Mesenchymal stem cell (in vitro differentiated cells and primary cell): ENCODE results near the gene ASTN2.

Source experiments
- DNase-seq: peaks from one replicate; pipeline ENCODE4 v3.0.0-alpha.2; 2013
- H2AFZ ChIP-seq: one replicate; pipeline ENCODE4 v1.6.1; 2013; ENCODE audit warnings: low read depth, mild to moderate bottlenecking, control low read depth, inconsistent platforms, low read length, moderate library complexity
- H2AK5ac ChIP-seq: 2 replicates; pipeline ENCODE4 v1.6.1; 2013; ENCODE audit warnings: low read length, moderate library complexity, mild to moderate bottlenecking, inconsistent platforms; ENCODE audit not compliant: severe bottlenecking
- H2BK120ac ChIP-seq: one replicate; pipeline ENCODE4 v1.6.1; 2013; ENCODE audit warnings: low read depth, mild to moderate bottlenecking, inconsistent platforms, low read length, moderate library complexity
- H2BK12ac ChIP-seq, 2 experiments: one replicate each; pipeline ENCODE4 v1.6.1; 2013; ENCODE audit warnings: inconsistent platforms in 2 of 2, low read length in 2 of 2, mild to moderate bottlenecking in 2 of 2, moderate library complexity in 2 of 2, control low read depth in 1 of 2
- H2BK15ac ChIP-seq: one replicate; pipeline ENCODE4 v1.6.1; 2013; ENCODE audit warnings: mild to moderate bottlenecking, low read depth, inconsistent platforms; ENCODE audit not compliant: poor library complexity, severe bottlenecking
- H2BK5ac ChIP-seq: 2 replicates; pipeline ENCODE4 v1.6.1; 2013; ENCODE audit warnings: low read depth, mild to moderate bottlenecking, low read length, control low read depth, inconsistent platforms; ENCODE audit not compliant: poor library complexity, severe bottlenecking
- H3K14ac ChIP-seq, 2 experiments: one replicate each; pipeline ENCODE4 v1.6.1; 2013; ENCODE audit warnings: inconsistent platforms in 2 of 2, low read length in 2 of 2, control low read depth in 1 of 2, mild to moderate bottlenecking in 1 of 2, moderate library complexity in 1 of 2
- H3K18ac ChIP-seq, 2 experiments: one replicate each; pipeline ENCODE4 v1.6.1; 2013; ENCODE audit warnings: inconsistent platforms in 2 of 2, low read length in 2 of 2, control low read depth in 1 of 2, low read depth in 1 of 2, mild to moderate bottlenecking in 1 of 2
- H3K23ac ChIP-seq, 2 experiments: one replicate each; pipeline ENCODE4 v1.6.1; 2013; ENCODE audit warnings: inconsistent platforms in 2 of 2, low read length in 2 of 2, mild to moderate bottlenecking in 2 of 2, moderate library complexity in 2 of 2, control low read depth in 1 of 2
- H3K27ac ChIP-seq: 2 replicates; pipeline ENCODE4 v1.5.1; 2013; ENCODE audit warnings: mild to moderate bottlenecking, moderate library complexity, low read length, control low read depth, inconsistent platforms; ENCODE audit not compliant: poor library complexity, severe bottlenecking
- H3K27me3 ChIP-seq, 2 experiments: 2 replicates each; pipeline versions ENCODE4 v1.6.1 to v1.7.0; 2013; ENCODE audit warnings: low read length in 2 of 2, mild to moderate bottlenecking in 2 of 2, moderate library complexity in 2 of 2, control low read depth in 1 of 2, inconsistent platforms in 1 of 2; ENCODE audit not compliant: control insufficient read depth in 1 of 2, insufficient read depth in 1 of 2
- H3K36me3 ChIP-seq, 2 experiments: 2 replicates each; pipeline versions ENCODE4 v1.6.1 to v1.7.0; 2013; ENCODE audit warnings: low read length in 2 of 2, control low read depth in 1 of 2, inconsistent platforms in 1 of 2, low read depth in 1 of 2, mild to moderate bottlenecking in 1 of 2; ENCODE audit not compliant: insufficient read depth in 2 of 2, control insufficient read depth in 1 of 2
- H3K4ac ChIP-seq, 2 experiments: one replicate each; pipeline ENCODE4 v1.6.1; 2013; ENCODE audit warnings: inconsistent platforms in 2 of 2, low read length in 2 of 2, mild to moderate bottlenecking in 2 of 2, moderate library complexity in 2 of 2, control low read depth in 1 of 2, low read depth in 1 of 2
- H3K4me1 ChIP-seq: 2 replicates; pipeline ENCODE4 v1.6.1; 2013; ENCODE audit warnings: low read depth, low read length, control low read depth; ENCODE audit not compliant: control insufficient read depth, insufficient read depth
- H3K4me2 ChIP-seq: 2 replicates; pipeline ENCODE4 v1.6.1; 2013; ENCODE audit warnings: low read length, mild to moderate bottlenecking, inconsistent platforms; ENCODE audit not compliant: poor library complexity, severe bottlenecking
- H3K4me3 ChIP-seq, 2 experiments: 2 replicates each; pipeline versions ENCODE4 v1.5.1 to v1.7.0; 2013; ENCODE audit warnings: low read length in 2 of 2, mild to moderate bottlenecking in 2 of 2, control low read depth in 1 of 2, low read depth in 1 of 2; ENCODE audit not compliant: insufficient read depth in 1 of 2
- H3K79me1 ChIP-seq: replicated peaks from 2 replicates; pipeline ENCODE4 v1.6.1; 2013; ENCODE audit warnings: mild to moderate bottlenecking, control low read depth, low read length, inconsistent platforms; ENCODE audit not compliant: poor library complexity, severe bottlenecking
- H3K9ac ChIP-seq: 2 replicates; pipeline ENCODE4 v1.7.0; 2013; ENCODE audit warnings: mild to moderate bottlenecking, low read length, moderate library complexity
- H3K9me3 ChIP-seq: 2 replicates; pipeline ENCODE4 v1.7.0; 2013; ENCODE audit warnings: mild to moderate bottlenecking, low read length; ENCODE audit not compliant: control insufficient read depth
- H4K8ac ChIP-seq: one replicate; pipeline ENCODE4 v1.6.1; 2013; ENCODE audit warnings: inconsistent platforms, mild to moderate bottlenecking, low read length, moderate library complexity
- H4K91ac ChIP-seq: one replicate; pipeline ENCODE4 v1.6.1; 2013; ENCODE audit warnings: mild to moderate bottlenecking, low read length, inconsistent platforms
- WGBS: methylation state at CpG from one replicate; pipeline ENCODE4 v1.1.7; 2013; ENCODE audit warnings: mixed read lengths; 5-methylcytosine and 5-hydroxymethylcytosine counted together

ASTN2 gene

GRCh38 chr9:116767219-116767618, 647.6 kb downstream of the ASTN2 start:
- no peak overlapping the region for H3K14ac ChIP-seq
- 74% methylated on average over 7 of the region's 8 CpGs for WGBS
- no peak overlapping the region for H3K27ac ChIP-seq
- no peak overlapping the region for H2AK5ac ChIP-seq
- H3K27me3 ChIP-seq: no peaks in the 10 kb centered on the region
- no peaks in the 10 kb centered on the region for H3K36me3 ChIP-seq
- no peak overlapping the region for H3K23ac ChIP-seq
- no peak overlapping the region for H3K9ac ChIP-seq
- no peaks in the 10 kb centered on the region for H3K4me1 ChIP-seq
- H3K18ac ChIP-seq: no peak overlapping the region
- H3K4ac ChIP-seq: no peak overlapping the region
- DNase-seq: no peak
- H3K4me2 ChIP-seq: no peak overlapping the region
- H2AFZ ChIP-seq: no peak overlapping the region
- no peak overlapping the region for H4K91ac ChIP-seq
- peaks cover 3% of the 10 kb centered on the region for H3K9me3 ChIP-seq
- H2BK15ac ChIP-seq: no peak overlapping the region
- H2BK5ac ChIP-seq: no peak overlapping the region
- no peak overlapping the region for H4K8ac ChIP-seq
- H2BK12ac ChIP-seq: no peak overlapping the region
- H3K79me1 ChIP-seq: no peaks in the 10 kb centered on the region
- no peak overlapping the region for H2BK120ac ChIP-seq
- no peak overlapping the region for H3K4me3 ChIP-seq

- Histone ChIP-seq H3K9me3 (no peaks in the 10 kb centered on the region), H3K23ac (no peak overlapping the region), H3K14ac (no peak overlapping the region), H3K9ac (no peak overlapping the region), H2AK5ac (no peak overlapping the region), H3K27me3 (no peaks in the 10 kb centered on the region), H3K36me3 (no peaks in the 10 kb centered on the region), H3K4me1 (no peaks in the 10 kb centered on the region), H4K91ac (no peak overlapping the region), H3K4ac (no peak overlapping the region), H3K27ac (no peak overlapping the region), H3K4me3 (no peak overlapping the region), H2BK120ac (no peak overlapping the region), H2BK15ac (no peak overlapping the region), H2BK5ac (no peak overlapping the region), H3K79me1 (no peaks in the 10 kb centered on the region), H3K18ac (no peak overlapping the region), H2BK12ac (no peak overlapping the region), H2AFZ (no peak overlapping the region), H4K8ac (no peak overlapping the region), H3K4me2 (no peak overlapping the region)
- 58% methylated on average over 4 of the region's 5 CpGs for WGBS
- no peak for DNase-seq
These were observed 649.8 kb downstream of the ASTN2 start for GRCh38 chr9:116765011-116765410.

- no peaks in the 10 kb centered on the region for H3K36me3 ChIP-seq
- 97% methylated on average over 2 of the region's 2 CpGs for WGBS
- no peak overlapping the region for H3K9ac ChIP-seq
- H3K4me1 ChIP-seq: no peaks in the 10 kb centered on the region
- H4K91ac ChIP-seq: peak overlapping the region; percentile 10
- no peaks in the 10 kb centered on the region for H3K27me3 ChIP-seq
- no peak overlapping the region for H3K27ac ChIP-seq
- no peak overlapping the region for H3K4me2 ChIP-seq
- no peak overlapping the region for H3K4me3 ChIP-seq
- H2AK5ac ChIP-seq: no peak overlapping the region
- no peak for DNase-seq
- no peak overlapping the region for H3K14ac ChIP-seq
- H2BK120ac ChIP-seq: no peak overlapping the region
- no peak overlapping the region for H3K4ac ChIP-seq
- no peaks in the 10 kb centered on the region for H3K9me3 ChIP-seq
- no peaks in the 10 kb centered on the region for H3K79me1 ChIP-seq
- H3K23ac ChIP-seq: no peak overlapping the region
- no peak overlapping the region for H2AFZ ChIP-seq
- no peak overlapping the region for H4K8ac ChIP-seq
- H2BK12ac ChIP-seq: no peak overlapping the region
- no peak overlapping the region for H3K18ac ChIP-seq
- no peak overlapping the region for H2BK15ac ChIP-seq
- no peak overlapping the region for H2BK5ac ChIP-seq
These were observed 651.1 kb downstream of the ASTN2 start for GRCh38 chr9:116763770-116764169.

GRCh38 chr9:116760636-116761035, 654.2 kb downstream of the ASTN2 start:
- H2BK120ac ChIP-seq: no peak overlapping the region
- H2BK15ac ChIP-seq: no peak overlapping the region
- H2AK5ac ChIP-seq: no peak overlapping the region
- H2AFZ ChIP-seq: no peak overlapping the region
- H3K4ac ChIP-seq: no peak overlapping the region
- no peak overlapping the region for H2BK5ac ChIP-seq
- no peak for DNase-seq
- H3K9ac ChIP-seq: no peak overlapping the region
- H3K27me3 ChIP-seq: no peaks in the 10 kb centered on the region
- no peaks in the 10 kb centered on the region for H3K4me1 ChIP-seq
- H3K4me2 ChIP-seq: no peak overlapping the region
- H3K9me3 ChIP-seq: no peaks in the 10 kb centered on the region
- H3K36me3 ChIP-seq: no peaks in the 10 kb centered on the region
- no peak overlapping the region for H3K27ac ChIP-seq
- H4K8ac ChIP-seq: no peak overlapping the region
- no peak overlapping the region for H3K4me3 ChIP-seq
- H3K18ac ChIP-seq: no peak overlapping the region
- H3K79me1 ChIP-seq: no peaks in the 10 kb centered on the region
- H4K91ac ChIP-seq: no peak overlapping the region
- H3K23ac ChIP-seq: no peak overlapping the region
- 74% methylated on average over 5 of the region's 5 CpGs for WGBS
- no peak overlapping the region for H3K14ac ChIP-seq
- H2BK12ac ChIP-seq: no peak overlapping the region
